Neutrophil (primary cell): ENCODE results near the gene IMMT.

ENCODE experiments used
- H3K27ac ChIP-seq: fragments of 200-600 bp; sonication (generic); 2 replicates; pipeline ENCODE4 v1.5.1; 2016; ENCODE audit warnings: mild to moderate bottlenecking, moderate library complexity
- H3K27me3 ChIP-seq: fragments of 200-600 bp; sonication (generic); 2 replicates; pipeline ENCODE4 v1.6.0; 2016; ENCODE audit warnings: mild to moderate bottlenecking
- H3K36me3 ChIP-seq: fragments of 200-600 bp; sonication (generic); 2 replicates; pipeline ENCODE4 v1.5.1; 2017
- H3K4me1 ChIP-seq, 2 experiments: fragments of 200-600 bp in 1 of 2; sonication (generic) in 1 of 2; 1 replicate in 1 of 2; 2 replicates in 1 of 2; pipeline versions ENCODE4 v1.5.1 to v1.6.1; 2013 to 2016; ENCODE audit warnings: low read depth in 1 of 2, low read length in 1 of 2, mild to moderate bottlenecking in 1 of 2, moderate library complexity in 1 of 2; ENCODE audit not compliant: control insufficient read depth in 1 of 2, insufficient read depth in 1 of 2
- H3K4me3 ChIP-seq, 2 experiments: fragments of 200-600 bp in 1 of 2; sonication (generic) in 1 of 2; 1 replicate in 1 of 2; 2 replicates in 1 of 2; pipeline ENCODE4 v1.5.1; 2013 to 2016; ENCODE audit warnings: low read depth in 1 of 2, low read length in 1 of 2, mild to moderate bottlenecking in 1 of 2, moderate library complexity in 1 of 2
- H3K9me3 ChIP-seq: fragments of 200-600 bp; sonication (generic); 2 replicates; pipeline ENCODE4 v1.5.1; 2016
- TF ChIP-seq, protein P1 (sequence below): fragments of 200-600 bp; sonication (generic); IDR thresholded peaks from 2 replicates; pipeline ENCODE4 v1.5.1; 2016; ENCODE audit warnings: antibody characterized with exemption

Gene IMMT

DNA sequence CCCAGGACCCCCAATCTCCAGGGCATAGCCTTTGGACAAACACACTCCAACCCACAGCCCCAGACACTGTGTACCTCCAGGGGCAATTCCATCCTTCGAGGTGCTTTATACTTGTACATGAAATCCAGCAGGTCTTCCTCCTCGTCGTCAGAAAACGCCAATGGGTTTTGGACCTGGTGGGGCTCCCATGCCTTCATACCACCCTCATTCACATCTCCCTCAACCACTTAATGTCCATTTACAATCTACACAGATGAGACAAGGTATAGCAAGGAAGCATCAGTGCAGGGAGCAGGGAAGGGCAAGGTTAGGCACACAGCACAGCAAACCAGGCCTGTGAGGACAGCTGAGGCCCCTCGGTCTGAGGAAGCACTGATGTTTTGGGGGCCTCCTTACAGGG is 24.6 kb upstream of the IMMT start:
- H3K27me3 ChIP-seq, result no peaks in the 10 kb centered on the region
- no peaks in the 10 kb centered on the region for H3K4me1 ChIP-seq
- TF ChIP-seq, protein P1, sequence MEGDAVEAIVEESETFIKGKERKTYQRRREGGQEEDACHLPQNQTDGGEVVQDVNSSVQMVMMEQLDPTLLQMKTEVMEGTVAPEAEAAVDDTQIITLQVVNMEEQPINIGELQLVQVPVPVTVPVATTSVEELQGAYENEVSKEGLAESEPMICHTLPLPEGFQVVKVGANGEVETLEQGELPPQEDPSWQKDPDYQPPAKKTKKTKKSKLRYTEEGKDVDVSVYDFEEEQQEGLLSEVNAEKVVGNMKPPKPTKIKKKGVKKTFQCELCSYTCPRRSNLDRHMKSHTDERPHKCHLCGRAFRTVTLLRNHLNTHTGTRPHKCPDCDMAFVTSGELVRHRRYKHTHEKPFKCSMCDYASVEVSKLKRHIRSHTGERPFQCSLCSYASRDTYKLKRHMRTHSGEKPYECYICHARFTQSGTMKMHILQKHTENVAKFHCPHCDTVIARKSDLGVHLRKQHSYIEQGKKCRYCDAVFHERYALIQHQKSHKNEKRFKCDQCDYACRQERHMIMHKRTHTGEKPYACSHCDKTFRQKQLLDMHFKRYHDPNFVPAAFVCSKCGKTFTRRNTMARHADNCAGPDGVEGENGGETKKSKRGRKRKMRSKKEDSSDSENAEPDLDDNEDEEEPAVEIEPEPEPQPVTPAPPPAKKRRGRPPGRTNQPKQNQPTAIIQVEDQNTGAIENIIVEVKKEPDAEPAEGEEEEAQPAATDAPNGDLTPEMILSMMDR, result no peak
- H3K27ac ChIP-seq, result no peak overlapping the region
- H3K36me3 ChIP-seq, result no peaks in the 10 kb centered on the region
- H3K4me3 ChIP-seq, result no peak overlapping the region
- H3K9me3 ChIP-seq, result no peaks in the 10 kb centered on the region

DNA sequence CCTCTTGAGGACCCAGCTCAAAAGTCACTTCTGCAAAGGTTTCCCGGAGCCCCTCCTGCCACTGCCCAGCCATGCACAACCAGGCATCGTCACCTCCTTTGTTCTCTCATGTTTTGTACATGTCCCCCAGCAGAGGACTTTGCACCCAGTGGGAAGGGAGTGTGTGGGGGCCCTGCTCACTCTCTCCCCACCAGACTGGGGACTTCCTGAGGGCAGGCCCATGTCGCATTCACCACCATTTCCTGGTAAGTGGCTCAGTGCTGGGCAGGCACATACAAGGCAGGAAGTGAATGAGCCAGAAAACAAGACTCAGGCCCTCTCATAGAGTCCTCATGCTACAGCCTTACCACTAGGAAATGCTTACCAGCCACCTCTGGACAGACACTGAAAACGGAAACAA is 22.9 kb upstream of the IMMT start:
- no peak overlapping the region for H3K27ac ChIP-seq
- no peaks in the 10 kb centered on the region for H3K4me1 ChIP-seq
- H3K36me3 ChIP-seq, result peaks cover 15% of the 10 kb centered on the region
- H3K4me3 ChIP-seq, result no peak overlapping the region
- no peaks in the 10 kb centered on the region for H3K27me3 ChIP-seq
- TF ChIP-seq, protein P1, result no peak
- no peaks in the 10 kb centered on the region for H3K9me3 ChIP-seq

DNA sequence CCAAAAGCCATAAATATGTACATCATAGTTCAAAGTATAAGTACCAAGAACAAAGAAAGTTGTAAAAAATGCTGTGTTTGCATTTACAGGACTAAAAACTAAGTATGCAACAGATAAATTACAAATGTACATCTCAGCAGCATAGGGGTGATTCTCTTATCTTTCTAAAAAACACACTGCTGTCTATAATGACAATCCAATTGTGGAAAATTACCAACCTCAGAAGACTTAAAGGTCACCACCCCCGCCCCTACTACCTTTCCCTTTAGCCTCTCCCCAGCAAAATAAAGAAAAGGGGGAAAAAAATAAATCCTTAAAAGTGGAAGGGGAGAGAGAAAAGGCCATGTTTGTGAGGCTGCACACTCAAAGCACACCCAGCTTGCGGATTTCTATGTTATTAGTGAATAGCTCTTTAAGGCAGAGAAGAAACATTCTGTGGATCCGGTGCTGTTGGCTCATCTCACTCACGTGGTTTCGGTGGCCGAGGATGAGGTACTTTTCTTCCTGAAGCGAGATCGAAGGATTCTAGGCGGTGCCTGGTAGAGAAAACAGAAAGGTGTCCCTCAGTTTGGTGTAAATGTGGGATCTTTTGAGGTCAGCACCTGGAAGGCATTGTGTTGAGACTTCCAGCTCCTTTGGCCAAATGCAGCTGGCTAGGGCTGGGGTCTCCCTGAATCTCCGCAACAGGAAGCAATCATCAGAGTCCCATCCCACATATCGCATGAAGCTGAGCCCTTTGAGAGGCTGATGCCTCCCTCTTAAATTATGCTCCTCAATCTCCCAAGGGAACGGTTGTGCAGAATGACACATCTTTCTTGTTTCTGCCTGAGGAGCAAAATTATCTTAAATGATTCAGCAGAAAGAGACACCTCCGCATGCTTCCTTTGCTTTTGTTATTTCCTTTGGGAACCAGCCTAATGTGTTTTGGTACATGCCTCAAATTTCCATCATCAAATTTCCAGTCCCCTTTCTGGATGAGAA is 21.6 kb upstream of the IMMT start:
- no peak overlapping the region for H3K27ac ChIP-seq
- H3K36me3 ChIP-seq, result peaks cover 28% of the 10 kb centered on the region
- TF ChIP-seq, protein P1, result no peak
- no peaks in the 10 kb centered on the region for H3K4me1 ChIP-seq
- no peaks in the 10 kb centered on the region for H3K27me3 ChIP-seq
- no peaks in the 10 kb centered on the region for H3K9me3 ChIP-seq
- no peak overlapping the region for H3K4me3 ChIP-seq

DNA sequence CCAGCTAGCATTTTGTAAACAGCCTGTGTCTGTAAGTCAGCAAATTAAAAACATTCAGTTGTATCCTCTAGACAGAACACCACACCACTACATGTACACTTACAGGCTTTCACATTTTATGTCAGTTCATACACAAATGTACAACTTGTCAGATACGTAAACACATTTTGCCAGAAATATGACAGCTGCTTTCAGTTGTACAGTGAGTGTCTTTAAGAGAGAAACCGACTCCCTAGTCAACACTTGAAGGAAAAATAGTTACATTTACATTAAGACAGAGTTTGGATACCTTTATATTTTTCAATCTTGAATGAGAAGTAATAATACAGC is 19.2 kb upstream of the IMMT start:
- Histone ChIP-seq H3K4me3 (no peak overlapping the region), H3K27ac (no peak overlapping the region), H3K9me3 (no peaks in the 10 kb centered on the region), H3K4me1 (no peaks in the 10 kb centered on the region), H3K27me3 (no peaks in the 10 kb centered on the region), H3K36me3 (peaks cover 52% of the 10 kb centered on the region)
- TF ChIP-seq, protein P1, result no peak

DNA sequence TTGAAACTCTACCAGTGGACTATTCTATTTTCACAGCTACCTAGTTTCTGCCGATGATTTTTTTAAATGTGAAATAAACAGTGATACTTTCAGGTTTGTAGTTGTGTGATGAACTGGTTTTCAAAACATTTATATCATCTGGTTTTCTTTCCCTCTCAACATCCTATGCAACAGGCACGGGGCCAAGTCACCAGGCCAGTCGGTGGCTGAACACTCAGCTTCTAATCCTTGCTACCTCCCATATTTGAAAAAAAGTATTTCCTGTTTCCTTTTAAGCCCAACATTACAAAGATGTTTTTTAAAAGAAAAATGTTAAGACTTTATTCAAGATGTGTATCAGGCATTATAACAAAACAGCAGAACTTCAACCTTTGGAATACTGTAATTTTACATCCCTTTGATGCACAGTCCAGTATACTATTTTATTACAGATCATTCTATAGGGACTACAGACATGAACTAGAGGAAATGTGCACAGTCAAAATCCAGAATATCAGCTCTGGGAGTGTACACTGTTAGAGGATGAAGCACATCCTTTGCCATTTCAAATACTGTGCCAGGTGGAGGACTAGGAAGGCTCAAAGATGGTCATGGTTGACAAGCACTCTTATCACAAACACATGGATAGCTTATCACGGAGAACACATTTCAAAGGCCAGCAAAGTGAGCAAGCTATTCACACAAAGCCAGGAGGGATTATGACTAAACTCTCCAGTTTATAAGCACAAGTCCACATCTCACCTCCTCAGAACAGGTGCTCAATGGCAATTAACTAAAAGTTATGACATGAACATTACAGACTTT is 18.6 kb upstream of the IMMT start:
- Histone ChIP-seq H3K4me3 (no peak overlapping the region), H3K36me3 (peaks cover 57% of the 10 kb centered on the region), H3K27ac (no peak overlapping the region), H3K4me1 (no peaks in the 10 kb centered on the region), H3K27me3 (no peaks in the 10 kb centered on the region), H3K9me3 (no peaks in the 10 kb centered on the region)
- TF ChIP-seq, protein P1, result no peak
